OCI-LY7 (cell line): ENCODE results near the gene NFATC4. TPM values are rescaled to one million over a fixed set of nuclear protein-coding genes. Genes with fewer than 3 reads are reported as not detected.

Experiments
- Bru-seq: library from RNA; stranded (reverse); fragments of 400-500 nt; gene quantifications from one replicate; lab custom pipeline; 2021; lab: Mats Ljungman, UMichigan
- BruChase-seq, 2 experiments: library from RNA; stranded (reverse); fragments of 400-500 nt; gene quantifications; one replicate each; lab custom pipeline; 2021; lab: Mats Ljungman, UMichigan
- BruUV-seq: library from RNA; stranded (reverse); fragments of 400-500 nt; replicated peaks from 2 replicates; lab custom pipeline; 2021; lab: Mats Ljungman, UMichigan
- CTCF ChIA-PET: fragments of 300-600 bp; sonication (Branson Sonifier 250); formaldehyde crosslinking; loops from one replicate; lab custom pipeline; 2022; ENCODE audit warnings: antibody characterized with exemption; ENCODE audit not compliant: unreplicated experiment; lab: Charles Lee
- POLR2A ChIA-PET: fragments of 300-600 bp; sonication (Branson Sonifier 250); formaldehyde crosslinking; loops from one replicate; lab custom pipeline; 2022; ENCODE audit warnings: antibody characterized with exemption; lab: Charles Lee
- DNase-seq: peaks from one replicate; pipeline ENCODE4 v3.0.0-alpha.2; 2015; ENCODE audit warnings: low spot score
- H2AFZ ChIP-seq: fragments of 200-600 bp; sonication (generic), shearing (Covaris generic); 2 replicates; pipeline ENCODE4 v1.6.1; 2014; ENCODE audit warnings: mild to moderate bottlenecking, antibody characterized with exemption, low read length, moderate library complexity
- H3K27ac ChIP-seq: fragments of 200-600 bp; sonication (generic); 2 replicates; pipeline ENCODE4 v1.5.1; 2014; ENCODE audit warnings: mixed run types, low read depth, mild to moderate bottlenecking, moderate library complexity, low read length, inconsistent platforms; ENCODE audit not compliant: poor library complexity, severe bottlenecking
- H3K36me3 ChIP-seq: fragments of 200-600 bp; sonication (generic); 2 replicates; pipeline ENCODE4 v1.6.1; 2014; ENCODE audit warnings: mild to moderate bottlenecking, antibody characterized with exemption, low read length, moderate library complexity, mixed read lengths; ENCODE audit not compliant: insufficient read depth
- H3K4me1 ChIP-seq: fragments of 200-600 bp; sonication (generic); 2 replicates; pipeline ENCODE4 v1.5.1; 2014; ENCODE audit warnings: mild to moderate bottlenecking, low read length; ENCODE audit not compliant: insufficient read depth, poor library complexity, severe bottlenecking
- H3K4me2 ChIP-seq: fragments of 200-600 bp; sonication (generic); 2 replicates; pipeline ENCODE4 v1.6.1; 2014; ENCODE audit warnings: mild to moderate bottlenecking, low read length
- H3K4me3 ChIP-seq: fragments of 200-600 bp; sonication (generic); 2 replicates; pipeline ENCODE4 v1.5.1; 2014; ENCODE audit warnings: mild to moderate bottlenecking, low read depth, low read length; ENCODE audit not compliant: poor library complexity, severe bottlenecking
- H3K79me2 ChIP-seq: fragments of 200-600 bp; sonication (generic); 2 replicates; pipeline ENCODE4 v1.6.1; 2016; ENCODE audit warnings: low read depth, mild to moderate bottlenecking, low read length, moderate library complexity, mixed read lengths; ENCODE audit not compliant: insufficient read depth
- H3K9me2 ChIP-seq: fragments of 200-600 bp; sonication (generic); 2 replicates; pipeline ENCODE4 v1.6.1; 2016; ENCODE audit warnings: mild to moderate bottlenecking, low read length, mixed read lengths; ENCODE audit not compliant: insufficient read depth
- H3K9me3 ChIP-seq: fragments of 200-600 bp; sonication (generic); 2 replicates; pipeline ENCODE4 v1.6.1; 2014; ENCODE audit warnings: mild to moderate bottlenecking, mixed run types, low read length, mixed read lengths
- H4K20me1 ChIP-seq: fragments of 200-600 bp; sonication (generic); 2 replicates; pipeline ENCODE4 v1.6.1; 2014; ENCODE audit warnings: mild to moderate bottlenecking, antibody characterized with exemption, low read length, moderate library complexity, mixed read lengths; ENCODE audit not compliant: insufficient read depth
- CTCF ChIP-seq: fragments of 200-600 bp; sonication (generic); conservative IDR thresholded peaks from 2 replicates; pipeline ENCODE4 v1.5.1; 2014; ENCODE audit warnings: mild to moderate bottlenecking, antibody characterized with exemption, low read length, moderate library complexity, mixed read lengths
- EZH2phosphoT487 ChIP-seq: fragments of 200-600 bp; sonication (generic); IDR thresholded peaks from 2 replicates; pipeline ENCODE4 v1.6.1; 2018; ENCODE audit warnings: low read depth, borderline replicate concordance, mild to moderate bottlenecking, mixed run types, antibody characterized with exemption, low read length, moderate library complexity, mixed read lengths
- intact Hi-C: fragments of 100-400 bp; cut with micrococcal nuclease; formaldehyde crosslinking; loops from one replicate; pipeline ENCODE4 v1.10.0; 2022; ENCODE audit not compliant: unreplicated experiment
- long read RNA-seq: library from polyadenylated mRNA; stranded (forward); transcript quantifications from one replicate; pipeline ENCODE4 v2.0.0, GENCODE V29; 2022
- total RNA-seq, 2 experiments: library from RNA; depleted of rRNA in 1 of 2; stranded (reverse); fragments of >200 nt in 1 of 2; shearing (Covaris generic) in 1 of 2; gene quantifications; 2 replicates each; pipeline ENCODE4 v1.2.3, GENCODE V29; 2014 to 2022

NFATC4 gene
- 72.2 and 94.7 TPM in 2 replicates for total RNA-seq (2014; rRNA removed; shearing (Covaris generic))
- 96.6 and 130 TPM in 2 replicates for total RNA-seq (2022)
- percentile 47 among the genes with signal in this experiment for Bru-seq, nascent RNA
- BruChase-seq, experiment 1, labeled RNA remaining after a 6-hour chase = percentile 52 among the genes with signal in this experiment
- BruChase-seq, experiment 2, labeled RNA remaining after a 2-hour chase = percentile 50 among the genes with signal in this experiment
- long read RNA-seq, full-length matches to known transcripts = 9 of 39 reads
- long read RNA-seq, partial matches to known transcripts = 21 of 39 reads
- long read RNA-seq, other reads (novel, unspliced or antisense) = 9 of 39 reads

GRCh38 chr14:24367514-24368211, at the start of gene NFATC4:
NFATC4 (plus strand) TSS chr14:24368184; CDS start chr14:24368341, 157 bp downstream.
- H3K4me1 ChIP-seq = peaks cover 29% of the 10 kb centered on the region
- no peaks in the 10 kb centered on the region for H4K20me1 ChIP-seq
- no peaks in the 10 kb centered on the region for H3K9me2 ChIP-seq
- POLR2A ChIA-PET = interaction anchor here (0.5 to 1.5 kb wide), 3 partner anchors 17 to 94 kb away, joined by 5 to 8 read pairs (median 5); no protein-coding TSS in a partner anchor
- no peaks in the 10 kb centered on the region for H3K36me3 ChIP-seq
- DNase-seq = peak; percentile 95
- H3K9me3 ChIP-seq = no peaks in the 10 kb centered on the region
- no peak for TF ChIP-seq EZH2phosphoT487
- no peak for TF ChIP-seq CTCF
- peak within 1 kb of the TSS; percentile 92 for H2AFZ ChIP-seq
- intact Hi-C loops = loop anchor here (2.0 to 10.0 kb wide), 4 partner anchors 125 to 803 kb away; partner anchors contain the start of genes AP1G2, PSME2, RNF31 and TINF2
- H3K79me2 ChIP-seq = peaks cover 3% of the 10 kb centered on the region; the same call in 1 of the 2 replicates
- H3K4me3 ChIP-seq = peak within 1 kb of the TSS; percentile 91
- BruUV-seq = no TSS peak
- CTCF ChIA-PET = interaction anchor here (1.0 kb wide), 1 partner anchor 64 kb away, joined by 4 read pairs; no protein-coding TSS in a partner anchor
- peak within 1 kb of the TSS; percentile 99 for H3K4me2 ChIP-seq
- peak within 1 kb of the TSS; percentile 93 for H3K27ac ChIP-seq

- H4K20me1 ChIP-seq = no peaks in the 10 kb centered on the region
- no peaks in the 10 kb centered on the region for H3K36me3 ChIP-seq
- H3K4me1 ChIP-seq = no peaks in the 10 kb centered on the region
- no peak overlapping the region for H3K4me3 ChIP-seq
- DNase-seq = no peak
- POLR2A ChIA-PET = no interaction called here
- no TSS peak for BruUV-seq
- H3K27ac ChIP-seq = no peak overlapping the region
- H2AFZ ChIP-seq = no peak overlapping the region
- intact Hi-C loops = no loop called here
- H3K9me3 ChIP-seq = no peaks in the 10 kb centered on the region
- H3K79me2 ChIP-seq = no peaks in the 10 kb centered on the region
- no peak overlapping the region for H3K4me2 ChIP-seq
- CTCF ChIA-PET = no interaction called here
- no peaks in the 10 kb centered on the region for H3K9me2 ChIP-seq
- TF ChIP-seq CTCF (no peak), EZH2phosphoT487 (no peak)
These were observed 46.6 kb upstream of the NFATC4 start for GRCh38 chr14:24321212-24321975.
